ENCODE measurements around the gene CRB1.

DNA sequence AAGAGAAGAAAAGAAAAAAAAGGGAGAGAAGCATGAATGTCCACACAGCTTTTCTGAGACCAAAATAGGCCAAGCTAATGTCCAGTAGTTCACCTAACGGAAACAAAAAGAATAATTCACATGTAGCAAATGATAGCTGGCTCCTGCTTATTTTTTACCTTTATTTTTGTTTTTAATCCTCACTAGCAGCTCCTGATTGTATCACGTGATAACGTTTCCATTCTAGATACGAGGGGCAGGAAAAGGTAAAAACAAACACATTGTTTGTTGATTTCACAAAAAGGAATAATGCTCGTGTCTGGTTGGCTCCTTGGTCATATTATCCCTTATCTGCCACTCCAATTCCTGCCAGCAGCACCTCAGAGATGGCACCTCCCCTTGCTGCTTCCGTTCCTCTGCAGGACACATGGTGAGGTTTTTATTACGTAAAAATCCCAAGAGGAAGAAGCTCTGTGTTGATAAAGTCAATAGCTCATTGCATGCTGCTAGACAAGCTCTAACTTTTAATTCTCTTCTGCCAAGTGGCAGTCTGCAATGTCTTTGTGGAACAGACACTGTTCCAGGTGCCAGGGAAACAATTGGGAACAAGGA lies 201.7 kb downstream of the CRB1 start:
- TF ChIP-seq CTCF (IDR thresholded peaks at IDR 0.05; ENCODE audit: borderline replicate concordance, extremely low read depth, low read length, poor library complexity, severe bottlenecking) (no peak), EZH2 (IDR thresholded peaks at IDR 0.05; ENCODE audit: borderline replicate concordance, low read depth, low read length, severe bottlenecking) (no peak)
